ENCODE results near the gene TUBB.

TUBB gene

DNA sequence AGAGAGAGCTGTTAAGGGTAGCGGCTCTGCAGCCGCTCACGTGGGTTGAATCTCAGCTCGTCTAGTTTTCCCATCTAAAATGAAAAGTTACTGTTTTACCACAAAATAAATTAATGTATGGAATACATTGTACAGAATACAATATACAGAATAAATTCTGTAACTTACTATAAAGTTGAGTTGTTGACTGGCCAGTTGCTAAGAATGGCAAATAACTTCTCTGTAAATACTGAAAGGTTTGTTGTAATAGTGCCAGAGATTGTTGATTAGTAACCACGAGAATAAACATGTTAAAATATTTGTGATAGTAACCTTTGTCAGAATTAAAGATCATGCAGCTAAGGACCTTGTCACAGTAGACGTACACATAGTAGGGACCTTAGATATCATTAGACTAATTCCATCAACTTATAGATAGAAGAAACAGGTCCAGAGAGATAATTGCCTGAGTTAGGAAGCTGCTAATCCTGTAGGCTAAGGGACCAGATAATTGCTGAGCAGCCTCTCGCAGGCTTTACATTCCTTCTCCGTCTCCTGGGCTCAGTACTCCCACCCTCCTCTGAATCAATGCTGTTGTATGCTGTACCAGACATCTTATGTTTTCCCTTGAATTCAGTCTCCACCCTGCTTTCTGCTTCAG lies 28.8 kb upstream of the TUBB start:
- Mint-ChIP-seq H3K4me3 (peak overlapping the region; percentile 88 to 96 (median 90)), H3K27ac (peak overlapping the region; percentile 94 to 95 (median 95)), H3K4me1 (peaks cover 46% of the 10 kb centered on the region), H3K27me3 (ENCODE audit: low read depth) (peaks cover 3% of the 10 kb centered on the region), H3K36me3 (ENCODE audit: low read depth) (no peaks in the 10 kb centered on the region), H3K9me3 (no peaks in the 10 kb centered on the region)
- TF ChIP-seq, protein P1, sequence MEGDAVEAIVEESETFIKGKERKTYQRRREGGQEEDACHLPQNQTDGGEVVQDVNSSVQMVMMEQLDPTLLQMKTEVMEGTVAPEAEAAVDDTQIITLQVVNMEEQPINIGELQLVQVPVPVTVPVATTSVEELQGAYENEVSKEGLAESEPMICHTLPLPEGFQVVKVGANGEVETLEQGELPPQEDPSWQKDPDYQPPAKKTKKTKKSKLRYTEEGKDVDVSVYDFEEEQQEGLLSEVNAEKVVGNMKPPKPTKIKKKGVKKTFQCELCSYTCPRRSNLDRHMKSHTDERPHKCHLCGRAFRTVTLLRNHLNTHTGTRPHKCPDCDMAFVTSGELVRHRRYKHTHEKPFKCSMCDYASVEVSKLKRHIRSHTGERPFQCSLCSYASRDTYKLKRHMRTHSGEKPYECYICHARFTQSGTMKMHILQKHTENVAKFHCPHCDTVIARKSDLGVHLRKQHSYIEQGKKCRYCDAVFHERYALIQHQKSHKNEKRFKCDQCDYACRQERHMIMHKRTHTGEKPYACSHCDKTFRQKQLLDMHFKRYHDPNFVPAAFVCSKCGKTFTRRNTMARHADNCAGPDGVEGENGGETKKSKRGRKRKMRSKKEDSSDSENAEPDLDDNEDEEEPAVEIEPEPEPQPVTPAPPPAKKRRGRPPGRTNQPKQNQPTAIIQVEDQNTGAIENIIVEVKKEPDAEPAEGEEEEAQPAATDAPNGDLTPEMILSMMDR (IDR thresholded peaks at IDR 0.05; ENCODE audit: unreplicated experiment in 3 of 3) = no peak

DNA sequence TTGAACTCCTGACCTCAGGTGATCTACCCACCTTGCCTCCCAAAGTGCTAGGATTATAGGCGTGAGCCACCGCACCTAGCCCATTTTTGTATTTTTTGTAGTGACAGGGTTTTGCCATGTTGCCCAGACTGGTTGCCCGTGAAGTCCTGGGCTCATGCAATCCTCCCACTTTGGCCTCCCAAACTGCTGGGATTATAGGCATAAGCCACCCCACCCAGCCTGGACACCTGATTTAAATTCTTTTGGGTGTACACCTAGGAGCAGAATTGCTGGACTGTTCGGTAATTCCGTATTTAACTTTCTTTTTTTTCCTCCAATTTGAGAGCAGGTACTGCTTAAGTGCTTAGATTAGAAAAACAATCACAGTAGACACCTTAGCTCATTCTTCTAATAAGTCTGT lies 23.7 kb upstream of the TUBB start:
- peaks cover 7% of the 10 kb centered on the region for H3K4me1 Mint-ChIP-seq
- no peaks in the 10 kb centered on the region for H3K27me3 Mint-ChIP-seq (ENCODE audit: low read depth)
- peaks cover 7% of the 10 kb centered on the region for H3K36me3 Mint-ChIP-seq (ENCODE audit: low read depth)
- no peaks in the 10 kb centered on the region for H3K9me3 Mint-ChIP-seq
- no peak overlapping the region for H3K27ac Mint-ChIP-seq
- H3K4me3 Mint-ChIP-seq = no peak overlapping the region
- TF ChIP-seq, protein P1 (IDR thresholded peaks at IDR 0.05; ENCODE audit: unreplicated experiment in 3 of 3) = no peak

DNA sequence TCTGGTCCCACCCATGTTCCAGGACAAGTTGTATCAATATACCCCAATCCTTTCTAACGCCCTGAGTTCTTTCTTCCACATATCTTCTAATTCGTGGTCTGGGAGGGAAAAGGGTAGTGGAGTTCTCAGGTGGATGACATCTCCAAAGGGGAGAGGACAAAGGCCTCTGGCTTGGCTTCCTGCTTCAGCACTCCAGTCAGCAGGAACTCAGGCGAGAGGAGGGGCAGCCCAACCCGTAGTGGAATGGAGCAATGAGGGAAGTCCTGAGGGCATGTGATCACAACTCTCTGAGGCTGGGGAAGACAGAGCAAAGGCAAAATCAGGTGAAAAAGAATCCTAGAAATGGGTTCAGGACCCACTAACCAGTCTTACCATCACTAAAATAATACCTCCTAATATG lies 19.8 kb upstream of the TUBB start:
- no peaks in the 10 kb centered on the region for H3K27me3 Mint-ChIP-seq (ENCODE audit: low read depth)
- no peak overlapping the region for H3K4me3 Mint-ChIP-seq
- no peaks in the 10 kb centered on the region for H3K9me3 Mint-ChIP-seq
- peak overlapping the region in 1 of 3 experiments; percentile 87 for H3K27ac Mint-ChIP-seq
- TF ChIP-seq, protein P1 (IDR thresholded peaks at IDR 0.05; ENCODE audit: unreplicated experiment in 3 of 3) = no peak
- H3K36me3 Mint-ChIP-seq (ENCODE audit: low read depth) = peaks cover 42% of the 10 kb centered on the region
- no peaks in the 10 kb centered on the region for H3K4me1 Mint-ChIP-seq

DNA sequence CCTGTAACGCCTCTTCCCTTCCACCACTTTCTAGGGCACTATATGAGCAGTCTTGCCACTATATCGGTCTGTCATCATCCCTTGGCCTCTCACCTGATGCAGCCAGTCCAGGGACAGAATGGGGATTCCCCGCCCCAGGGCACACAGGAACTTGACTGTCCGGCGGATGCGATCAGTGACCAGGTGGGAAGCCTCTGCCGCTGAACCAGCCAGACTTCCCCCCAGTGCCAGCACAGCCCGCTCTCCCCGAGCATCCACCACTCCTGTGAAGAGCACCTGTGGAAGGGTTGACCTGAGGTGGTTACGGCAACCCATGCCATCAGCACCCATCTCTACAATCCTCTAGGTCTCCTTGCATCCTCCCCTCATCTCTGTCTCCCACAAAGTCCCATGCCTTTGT lies 17.1 kb upstream of the TUBB start:
- Mint-ChIP-seq H3K9me3 (no peaks in the 10 kb centered on the region), H3K27ac (no peak overlapping the region), H3K36me3 (ENCODE audit: low read depth) (peaks cover 59% of the 10 kb centered on the region), H3K4me3 (no peak overlapping the region), H3K27me3 (ENCODE audit: low read depth) (no peaks in the 10 kb centered on the region), H3K4me1 (no peaks in the 10 kb centered on the region)
- TF ChIP-seq, protein P1 (IDR thresholded peaks at IDR 0.05; ENCODE audit: unreplicated experiment in 3 of 3) = no peak

DNA sequence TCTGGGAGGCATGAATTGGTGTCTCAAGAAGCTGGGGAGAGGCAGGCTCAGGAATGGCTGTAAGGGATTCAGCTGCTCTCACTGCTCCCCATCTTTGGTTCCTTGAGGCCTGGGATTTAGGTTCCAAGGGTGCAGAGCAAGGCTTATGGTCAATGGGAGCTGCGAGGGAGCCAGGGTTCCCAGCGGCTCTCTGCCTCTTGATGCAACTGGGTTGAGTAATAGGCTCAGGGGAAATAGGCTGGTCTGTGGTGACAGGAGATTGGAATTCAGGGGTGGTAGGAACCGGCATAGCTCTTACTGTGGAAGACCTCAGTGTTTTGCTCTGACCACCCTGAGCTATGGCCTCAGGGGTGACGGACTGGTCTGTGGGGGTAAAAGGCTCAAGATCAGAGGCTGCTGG lies 16.3 kb upstream of the TUBB start:
- Mint-ChIP-seq H3K4me1 (no peaks in the 10 kb centered on the region), H3K27me3 (ENCODE audit: low read depth) (no peaks in the 10 kb centered on the region), H3K27ac (no peak overlapping the region), H3K9me3 (no peaks in the 10 kb centered on the region), H3K36me3 (ENCODE audit: low read depth) (peaks cover 62% of the 10 kb centered on the region), H3K4me3 (no peak overlapping the region)
- TF ChIP-seq, protein P1 (IDR thresholded peaks at IDR 0.05; ENCODE audit: unreplicated experiment in 3 of 3) = no peak

DNA sequence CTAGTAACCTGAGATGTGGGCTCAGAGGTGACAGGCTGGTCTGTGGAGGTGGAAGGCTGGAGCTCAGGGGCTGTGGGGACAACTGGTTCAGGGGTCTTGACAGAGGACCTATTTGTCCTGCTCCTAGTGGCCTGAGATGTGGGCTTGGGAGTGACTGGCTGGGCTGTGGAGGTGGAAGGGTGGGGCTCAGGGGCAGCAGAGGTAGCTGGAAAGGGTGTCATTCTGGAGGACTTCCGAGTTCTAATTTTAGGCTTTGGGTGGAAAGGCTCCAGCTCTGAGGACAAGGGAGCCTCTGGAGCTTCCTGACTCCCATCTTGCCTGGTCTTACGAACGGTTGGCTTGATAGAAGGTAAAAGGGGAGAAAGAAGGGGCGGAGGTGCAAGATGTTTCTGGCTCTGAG lies 14.5 kb upstream of the TUBB start:
- Mint-ChIP-seq H3K4me1 (no peaks in the 10 kb centered on the region), H3K36me3 (ENCODE audit: low read depth) (peaks cover 65% of the 10 kb centered on the region), H3K27ac (peak overlapping the region in 1 of 3 experiments; percentile 15), H3K27me3 (ENCODE audit: low read depth) (no peaks in the 10 kb centered on the region), H3K9me3 (no peaks in the 10 kb centered on the region), H3K4me3 (no peak overlapping the region)
- TF ChIP-seq, protein P1 (IDR thresholded peaks at IDR 0.05; ENCODE audit: unreplicated experiment in 3 of 3) = no peak
